OCI-LY3 (cell line): ENCODE measurements around the gene PITPNC1.

ENCODE experiments used
- EZH2phosphoT487 ChIP-seq: fragments of 200-600 bp; shearing (Covaris generic); IDR thresholded peaks from 2 replicates; pipeline ENCODE4 v1.6.1; 2018; ENCODE audit warnings: antibody characterized with exemption, mixed run types, low read depth
- TF ChIP-seq, protein P1 (sequence below): fragments of 200-600, 300-600 bp; sonication (generic); IDR thresholded peaks from 2 replicates; pipeline ENCODE4 v1.5.1; 2014; ENCODE audit warnings: antibody characterized with exemption, low read length, low read depth

DNA sequence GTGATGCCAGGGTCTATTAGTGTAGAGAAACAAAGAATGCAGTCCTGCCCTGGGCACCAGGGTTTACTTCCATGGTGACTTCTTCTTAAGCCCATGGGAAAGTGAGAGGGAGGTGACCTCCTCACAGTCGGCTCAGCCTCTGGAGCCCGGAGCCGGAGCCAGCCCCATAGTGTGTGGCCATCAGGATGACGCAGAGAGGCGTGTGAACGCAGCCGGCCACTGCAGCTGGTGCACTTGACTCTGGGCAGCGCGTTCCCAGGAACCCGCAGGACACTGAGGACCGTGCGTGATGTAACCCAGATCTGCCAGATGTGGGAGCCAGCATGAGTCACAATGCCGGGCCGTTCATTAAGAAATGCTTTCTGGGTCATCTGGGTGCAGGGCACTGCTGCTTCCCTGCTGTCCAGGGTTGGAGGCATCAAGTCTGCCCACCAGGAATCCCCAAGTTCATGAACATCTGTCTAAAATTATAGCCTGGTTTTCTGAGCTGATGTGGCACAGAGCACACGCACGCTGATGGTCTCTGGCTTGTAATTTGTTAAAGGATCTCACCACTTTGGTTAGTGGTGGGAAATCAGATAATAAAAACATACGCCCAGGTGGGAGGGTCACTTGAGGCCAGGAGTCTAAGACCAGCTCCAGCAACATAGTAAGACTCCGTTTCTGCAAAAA lies 114.1 kb downstream of the PITPNC1 start:
- TF ChIP-seq, protein P1, sequence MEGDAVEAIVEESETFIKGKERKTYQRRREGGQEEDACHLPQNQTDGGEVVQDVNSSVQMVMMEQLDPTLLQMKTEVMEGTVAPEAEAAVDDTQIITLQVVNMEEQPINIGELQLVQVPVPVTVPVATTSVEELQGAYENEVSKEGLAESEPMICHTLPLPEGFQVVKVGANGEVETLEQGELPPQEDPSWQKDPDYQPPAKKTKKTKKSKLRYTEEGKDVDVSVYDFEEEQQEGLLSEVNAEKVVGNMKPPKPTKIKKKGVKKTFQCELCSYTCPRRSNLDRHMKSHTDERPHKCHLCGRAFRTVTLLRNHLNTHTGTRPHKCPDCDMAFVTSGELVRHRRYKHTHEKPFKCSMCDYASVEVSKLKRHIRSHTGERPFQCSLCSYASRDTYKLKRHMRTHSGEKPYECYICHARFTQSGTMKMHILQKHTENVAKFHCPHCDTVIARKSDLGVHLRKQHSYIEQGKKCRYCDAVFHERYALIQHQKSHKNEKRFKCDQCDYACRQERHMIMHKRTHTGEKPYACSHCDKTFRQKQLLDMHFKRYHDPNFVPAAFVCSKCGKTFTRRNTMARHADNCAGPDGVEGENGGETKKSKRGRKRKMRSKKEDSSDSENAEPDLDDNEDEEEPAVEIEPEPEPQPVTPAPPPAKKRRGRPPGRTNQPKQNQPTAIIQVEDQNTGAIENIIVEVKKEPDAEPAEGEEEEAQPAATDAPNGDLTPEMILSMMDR = no peak
- TF ChIP-seq EZH2phosphoT487 = no peak
